Suppressor macrophage treated with lipopolysaccharide for 1 hour (primary cell): ENCODE measurements around the gene ANTXR2.

ENCODE experiments used
- DNase-seq, 3 donors: peaks; one replicate each; pipeline ENCODE4 v3.0.0-alpha.2; 2020 to 2022

ANTXR2 gene

GRCh38 chr4:79982601-79983322 is 90.3 kb downstream of the ANTXR2 start:
- no peak for DNase-seq

- no peak for DNase-seq
These were observed 92.6 kb downstream of the ANTXR2 start for GRCh38 chr4:79980448-79980847.

- no peak for DNase-seq
These were observed 93.1 kb downstream of the ANTXR2 start for GRCh38 chr4:79979785-79980437.

- DNase-seq: no peak
These were observed 95.7 kb downstream of the ANTXR2 start for GRCh38 chr4:79977131-79977840.

- DNase-seq: no peak
These were observed 108.4 kb downstream of the ANTXR2 start for GRCh38 chr4:79964400-79965211.

DNA sequence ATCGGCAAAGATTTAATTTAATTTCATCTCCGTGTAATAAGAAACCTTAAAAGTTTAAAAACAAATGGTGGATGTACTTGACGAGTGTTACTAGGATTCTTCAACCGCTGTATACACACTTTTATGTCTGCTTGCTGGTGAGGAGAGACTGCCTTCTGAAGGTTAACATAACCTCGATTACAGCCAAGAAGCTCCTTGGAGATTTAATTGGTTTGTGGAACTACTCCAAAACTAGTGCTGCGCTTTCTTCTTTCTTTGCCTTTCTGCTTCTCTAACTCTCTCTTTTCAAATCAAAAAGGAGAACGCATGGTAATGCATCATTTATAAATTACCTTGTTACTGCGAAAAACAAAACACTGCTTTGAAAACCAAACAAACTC is 109.0 kb downstream of the ANTXR2 start:
- DNase-seq: no peak

- DNase-seq: no peak
These were observed 113.4 kb downstream of the ANTXR2 start for GRCh38 chr4:79959652-79960051.

DNA sequence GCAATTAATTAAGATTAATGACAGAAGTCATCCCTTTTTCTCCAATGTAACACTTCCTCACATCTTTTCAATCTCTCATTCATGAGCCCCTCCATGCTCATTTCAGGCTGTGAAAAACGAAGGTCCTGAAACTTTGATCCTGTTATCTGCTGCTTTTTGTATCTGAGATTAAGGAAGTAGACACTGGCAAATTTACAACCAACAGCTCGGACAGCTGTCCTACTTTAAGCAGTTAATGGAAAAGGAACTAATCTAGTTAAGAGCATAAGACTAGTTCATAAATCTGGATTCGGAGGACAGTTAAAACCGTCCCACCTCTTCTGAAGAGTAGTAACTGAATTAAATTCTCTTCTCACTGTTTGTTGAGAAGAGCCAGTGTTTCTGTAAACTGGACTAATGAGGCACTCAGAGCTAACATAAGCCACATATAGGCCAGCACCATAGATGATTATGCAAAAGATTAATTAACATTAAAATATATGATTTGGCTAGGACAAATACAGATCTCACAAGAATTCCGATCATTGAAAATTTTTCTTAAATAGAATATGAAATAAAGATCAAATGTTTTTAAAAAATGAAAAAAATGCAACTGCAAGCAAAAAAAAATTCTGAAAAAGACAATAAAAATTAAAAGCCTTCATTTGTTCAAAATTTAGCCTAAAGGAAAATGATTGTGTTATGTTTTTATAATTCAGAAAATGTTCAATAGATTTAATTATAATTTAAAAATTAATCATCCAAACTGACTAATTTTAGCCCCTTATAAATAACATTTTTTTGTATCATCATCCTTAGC is 114.4 kb downstream of the ANTXR2 start:
- peak in 2 of 3 donors; percentile 5 for DNase-seq

DNA sequence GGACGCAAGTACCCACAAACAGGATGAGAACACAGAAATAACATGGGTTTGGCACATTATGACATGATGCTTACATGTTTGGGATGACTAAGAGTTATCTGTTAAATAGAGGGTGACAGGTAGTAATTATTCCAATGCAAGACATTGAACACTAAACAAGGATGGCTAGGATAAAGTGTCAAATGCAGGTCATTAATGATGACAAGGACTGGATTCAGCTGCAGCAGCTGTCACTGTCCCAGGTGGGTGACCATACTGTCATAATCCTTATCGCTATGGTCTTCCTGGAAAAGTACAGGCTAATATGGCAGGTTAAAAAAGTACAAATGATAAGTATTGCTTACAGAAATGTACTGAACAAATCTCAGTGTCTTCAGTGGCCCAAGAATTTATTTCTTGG is 123.9 kb downstream of the ANTXR2 start:
- DNase-seq: no peak

DNA sequence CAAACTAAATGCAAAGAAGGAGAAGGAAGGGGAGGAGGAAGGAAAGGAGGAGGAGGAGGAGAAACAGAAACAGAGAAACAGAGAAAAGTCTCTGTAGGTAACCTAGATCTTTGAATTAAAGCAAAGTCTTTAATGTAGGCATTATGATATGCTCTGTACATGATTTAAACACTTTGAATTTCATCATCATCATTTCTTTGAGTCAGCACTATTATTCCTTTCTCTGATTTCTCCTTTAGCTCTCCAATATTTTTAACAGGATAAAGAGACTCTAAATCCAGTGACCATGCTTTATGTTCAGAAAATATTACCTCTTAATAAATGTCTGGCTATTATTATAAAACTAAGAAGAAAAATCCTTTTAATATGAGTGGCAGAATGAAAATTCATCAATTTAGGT is 124.3 kb downstream of the ANTXR2 start:
- DNase-seq: no peak

- DNase-seq: no peak
These were observed 124.8 kb downstream of the ANTXR2 start for GRCh38 chr4:79948261-79948660.

GRCh38 chr4:79947386-79947785 is 125.6 kb downstream of the ANTXR2 start:
- DNase-seq: no peak

- DNase-seq: no peak
These were observed 137.8 kb downstream of the ANTXR2 start for GRCh38 chr4:79935274-79935673.

DNA sequence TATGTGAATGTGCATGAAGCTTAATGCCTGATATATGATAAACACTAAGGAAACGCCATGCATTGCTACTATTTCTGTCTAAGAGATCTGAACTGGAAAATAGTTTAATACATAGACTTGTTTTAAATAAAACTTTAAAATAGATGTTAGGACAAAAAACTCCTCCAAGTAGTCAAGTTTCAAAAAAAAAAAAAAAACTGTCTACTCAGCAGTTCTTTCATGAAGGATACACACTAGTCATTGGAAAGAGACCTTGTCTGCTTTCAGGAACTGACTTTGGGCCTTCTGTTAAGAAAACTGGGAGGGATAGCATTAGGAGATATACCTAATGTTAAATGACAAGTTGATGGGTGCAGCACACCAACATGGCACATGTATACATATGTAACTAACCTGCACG is 138.4 kb downstream of the ANTXR2 start:
- DNase-seq: no peak

DNA sequence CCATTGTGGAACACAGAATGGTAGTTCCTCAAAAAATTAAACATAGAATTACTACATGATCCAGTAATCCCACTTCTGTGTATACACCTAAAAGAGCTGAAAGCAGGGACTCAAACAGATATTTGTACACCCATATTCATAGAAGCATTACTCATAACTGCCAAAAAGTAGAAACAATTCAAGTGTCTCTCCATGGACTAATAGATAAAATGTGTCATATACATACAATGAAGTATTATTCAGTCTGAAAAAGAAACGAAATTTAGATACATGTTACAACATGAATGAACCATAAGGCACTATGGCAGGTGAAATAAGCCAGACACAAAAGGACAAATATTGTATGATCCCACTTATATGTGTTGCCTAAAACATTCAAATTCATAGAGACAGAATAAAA is 145.1 kb downstream of the ANTXR2 start:
- no peak for DNase-seq

DNA sequence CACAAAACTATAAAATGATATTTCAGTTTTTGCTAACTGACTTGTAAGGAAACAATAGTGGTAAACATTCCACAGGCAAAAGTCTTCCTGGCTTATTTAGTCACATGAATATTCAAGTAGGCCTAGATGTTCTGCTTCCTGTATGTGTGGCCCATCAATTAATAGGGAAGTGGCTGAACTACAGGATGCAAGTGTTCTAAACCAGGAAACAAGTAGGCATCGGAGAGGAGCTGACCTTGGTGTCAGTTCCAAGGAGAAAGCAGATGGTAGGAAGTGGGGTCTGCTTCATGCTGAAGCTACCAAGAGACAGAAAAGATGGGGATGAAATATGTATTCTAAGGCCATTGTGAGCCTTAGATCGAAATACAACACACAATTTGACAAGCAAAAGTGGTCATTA is 149.7 kb downstream of the ANTXR2 start:
- peak; percentile 13 to 48 (median 28) for DNase-seq

GRCh38 chr4:79922011-79922410 is 151.0 kb downstream of the ANTXR2 start:
- no peak for DNase-seq

DNA sequence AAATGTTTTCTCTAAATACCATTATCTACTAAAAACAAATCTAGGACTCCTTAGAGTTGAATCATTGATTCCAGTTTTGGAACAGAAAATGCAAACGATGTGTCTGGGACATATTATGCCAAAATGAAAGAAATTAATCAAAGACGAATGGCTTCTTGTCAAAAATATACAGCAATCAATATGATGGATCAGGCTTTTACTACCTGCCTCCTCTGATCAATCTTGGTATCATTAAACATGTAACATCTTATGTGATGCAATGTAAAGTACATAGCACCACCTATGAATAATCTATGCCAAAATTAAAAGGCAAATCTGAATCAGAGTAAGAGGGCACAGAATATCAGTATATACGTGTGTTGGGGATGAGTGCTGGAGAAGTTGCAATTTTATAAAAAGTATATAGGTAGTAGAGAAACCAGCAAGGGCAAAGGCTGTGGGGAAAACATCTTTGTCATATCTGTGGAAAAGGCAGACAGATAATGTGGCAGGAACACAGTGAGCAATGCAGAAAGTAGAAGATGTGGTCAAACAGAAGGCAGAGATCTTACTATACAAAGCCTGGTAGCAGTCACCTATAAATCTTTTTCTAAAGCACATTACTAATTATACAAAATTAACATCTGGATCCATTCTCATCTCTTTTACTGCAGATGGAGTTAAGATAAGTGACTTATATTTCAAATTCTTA is 152.7 kb downstream of the ANTXR2 start:
- no peak for DNase-seq

- DNase-seq: no peak
These were observed 154.7 kb downstream of the ANTXR2 start for GRCh38 chr4:79918292-79918691.

GRCh38 chr4:79917246-79917645 is 155.8 kb downstream of the ANTXR2 start:
- DNase-seq: peak; percentile 48 to 59 (median 58)

DNA sequence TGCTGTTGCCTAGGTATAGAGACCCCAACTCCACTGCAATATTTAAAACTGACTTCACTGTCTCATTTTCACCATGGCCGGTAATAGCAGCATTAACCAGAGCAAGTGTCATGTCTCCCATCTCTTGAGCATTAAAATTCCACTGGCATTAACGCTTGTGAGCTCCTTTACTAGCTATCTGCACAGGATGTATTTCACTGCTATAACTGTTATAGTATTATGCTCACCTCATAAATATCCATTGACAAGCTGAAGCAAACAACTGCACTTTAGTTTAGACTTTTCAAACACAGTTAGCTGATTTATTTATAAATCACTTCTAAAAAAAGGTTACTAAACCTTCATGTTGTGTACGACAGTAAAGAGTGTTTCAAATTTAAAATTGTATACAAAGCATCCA is 157.8 kb downstream of the ANTXR2 start:
- no peak for DNase-seq

GRCh38 chr4:79913581-79913980 is 159.4 kb downstream of the ANTXR2 start:
- peak in 1 of 3 donors; percentile 3 for DNase-seq
